ENCODE measurements around the gene GNAL.

The GNAL gene

DNA sequence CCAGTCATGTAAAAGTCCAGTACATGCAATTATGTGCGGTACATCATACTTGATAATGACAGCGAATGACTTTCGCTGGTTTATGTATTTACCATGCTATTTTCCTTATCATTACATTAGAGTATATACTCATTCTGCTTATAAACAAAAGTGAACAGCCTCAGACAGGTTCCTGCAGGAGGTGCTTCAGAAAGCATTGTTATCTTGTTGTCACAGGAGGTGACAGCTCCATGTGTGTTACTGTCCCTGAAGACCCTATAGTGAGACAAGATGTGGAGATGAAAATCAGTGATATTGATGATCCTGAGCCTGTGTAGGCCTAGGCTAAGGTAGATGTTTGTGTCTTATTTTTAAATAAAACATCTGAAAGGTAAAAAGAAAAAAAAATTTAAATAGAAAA is 234.4 kb downstream of the GNAL start:
- DNase-seq: no peak

DNA sequence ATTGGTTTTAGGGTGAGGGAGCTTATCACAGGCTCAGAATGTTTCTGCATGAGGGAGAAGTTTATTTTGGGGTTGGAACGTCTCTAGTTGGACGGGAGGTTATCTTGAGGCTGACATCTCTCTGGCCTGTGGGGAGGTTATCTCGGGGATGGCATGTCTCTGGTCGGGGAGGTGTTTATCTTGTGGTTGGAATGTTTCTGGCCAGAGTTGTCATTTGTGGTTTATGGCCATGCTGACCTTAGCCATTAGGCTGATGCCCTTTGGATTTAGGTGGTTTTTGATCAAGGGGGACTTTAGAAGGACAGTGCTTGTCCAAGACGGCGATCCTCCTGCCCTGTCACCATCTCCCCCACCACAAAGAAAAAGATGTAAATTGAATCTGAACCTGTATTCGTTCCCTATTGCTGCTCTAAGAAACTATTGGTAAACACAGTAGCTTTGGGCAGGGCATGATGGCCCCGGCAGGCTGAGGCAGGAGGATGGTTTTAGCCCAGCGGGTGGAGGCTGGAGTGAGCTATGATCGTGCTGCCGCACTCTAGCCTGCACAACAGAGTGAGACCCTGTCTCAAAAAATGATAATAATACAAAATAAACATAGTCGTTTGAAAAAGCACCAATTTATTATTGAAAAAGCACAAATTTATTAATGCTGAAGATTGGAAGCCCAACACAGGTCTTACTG is 236.9 kb downstream of the GNAL start:
- DNase-seq: no peak

DNA sequence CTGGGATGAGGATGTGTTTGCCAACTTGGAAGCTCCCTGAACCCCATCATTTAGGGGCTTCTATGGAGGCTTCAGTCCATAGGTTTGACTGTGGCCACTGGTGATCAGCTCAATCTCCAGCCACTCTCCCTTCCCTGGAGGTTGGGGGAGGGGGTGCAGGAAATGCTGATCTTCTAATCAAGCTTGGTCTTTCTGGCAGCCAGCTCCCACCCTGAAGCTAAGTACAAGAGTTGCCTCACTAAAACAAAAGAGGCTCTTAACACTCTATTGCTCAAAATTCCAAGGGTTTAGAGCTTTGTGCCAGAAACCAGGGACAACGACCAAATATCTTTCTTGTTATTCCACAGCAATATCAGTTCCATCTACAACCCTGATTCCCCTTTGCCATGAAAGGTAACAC is 238.4 kb downstream of the GNAL start:
- DNase-seq: no peak

DNA sequence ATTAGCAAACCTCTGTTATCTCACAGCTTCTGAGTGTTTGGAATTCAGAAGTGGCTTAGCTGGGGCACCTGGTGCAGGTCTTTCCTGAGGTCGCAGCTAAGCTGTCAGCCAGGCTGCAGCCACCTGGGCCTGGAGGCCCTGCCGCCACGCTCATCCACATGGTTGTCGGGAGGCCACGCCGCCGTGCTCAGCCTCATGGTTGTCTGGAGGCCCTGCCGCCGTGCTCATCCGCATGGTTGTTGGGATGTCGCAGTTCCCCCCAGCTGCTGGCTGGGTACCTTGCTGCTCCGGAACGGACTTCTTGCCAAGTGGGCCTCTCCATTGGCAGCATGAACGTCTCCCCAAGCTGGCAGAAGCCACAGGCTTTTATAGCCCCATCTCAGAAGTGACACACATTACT is 243.3 kb downstream of the GNAL start:
- DNase-seq: no peak

All from NCI-H2107 (cell line).